Tibial artery (tissue), 4 donors: Measurements from ENCODE around the gene PLSCR3.

Experiments used
- DNase-seq, 2 donors: peaks; one replicate each; pipeline ENCODE4 v3.0.0-alpha.2; 2019
- H3K27ac ChIP-seq, 2 donors: fragments of 200-600 bp; sonication (generic) in 1 of 2; 1 replicate in 1 of 2; 2 replicates in 1 of 2; pipeline ENCODE4 v1.5.1; 2018 to 2019; ENCODE audit warnings: mild to moderate bottlenecking in 1 of 2
- H3K27me3 ChIP-seq, 2 donors: fragments of 200-600 bp; sonication (generic) in 1 of 2; one replicate each; pipeline versions ENCODE4 v1.5.1 to v1.6.0; 2016 to 2019
- H3K36me3 ChIP-seq, 3 donors: fragments of 200-600 bp; sonication (generic) in 2 of 3; one replicate each; pipeline ENCODE4 v1.5.1; 2016 to 2019; ENCODE audit warnings: mild to moderate bottlenecking in 2 of 3
- H3K4me1 ChIP-seq, 4 donors: fragments of 200-600 bp; sonication (generic) in 2 of 4; 1 replicate in 3 of 4; 2 replicates in 1 of 4; pipeline ENCODE4 v1.5.1; 2016 to 2019
- H3K4me3 ChIP-seq, 2 donors: fragments of 200-600 bp; sonication (generic) in 1 of 2; 1 replicate in 1 of 2; 2 replicates in 1 of 2; pipeline ENCODE4 v1.5.1; 2018 to 2019; ENCODE audit warnings: mild to moderate bottlenecking in 2 of 2
- H3K9me3 ChIP-seq, 3 donors: fragments of 200-600 bp; sonication (generic) in 1 of 3; one replicate each; pipeline ENCODE4 v1.5.1; 2016 to 2019
- intact Hi-C: fragments of 100-400 bp; cut with DNase I; formaldehyde crosslinking; loops from one replicate; pipeline ENCODE4 v1.15.0; 2023; ENCODE audit warnings: low total_unique reads
- TF ChIP-seq, protein P1 (sequence below), 2 experiments: fragments of 200-600 bp in 1 of 2; fragments of 450-650 bp in 1 of 2; IDR thresholded peaks; one replicate each; pipeline ENCODE4 v1.5.1; 2017 to 2019; ENCODE audit warnings: antibody characterized with exemption in 2 of 2, mild to moderate bottlenecking in 1 of 2, moderate library complexity in 1 of 2

Gene PLSCR3

DNA sequence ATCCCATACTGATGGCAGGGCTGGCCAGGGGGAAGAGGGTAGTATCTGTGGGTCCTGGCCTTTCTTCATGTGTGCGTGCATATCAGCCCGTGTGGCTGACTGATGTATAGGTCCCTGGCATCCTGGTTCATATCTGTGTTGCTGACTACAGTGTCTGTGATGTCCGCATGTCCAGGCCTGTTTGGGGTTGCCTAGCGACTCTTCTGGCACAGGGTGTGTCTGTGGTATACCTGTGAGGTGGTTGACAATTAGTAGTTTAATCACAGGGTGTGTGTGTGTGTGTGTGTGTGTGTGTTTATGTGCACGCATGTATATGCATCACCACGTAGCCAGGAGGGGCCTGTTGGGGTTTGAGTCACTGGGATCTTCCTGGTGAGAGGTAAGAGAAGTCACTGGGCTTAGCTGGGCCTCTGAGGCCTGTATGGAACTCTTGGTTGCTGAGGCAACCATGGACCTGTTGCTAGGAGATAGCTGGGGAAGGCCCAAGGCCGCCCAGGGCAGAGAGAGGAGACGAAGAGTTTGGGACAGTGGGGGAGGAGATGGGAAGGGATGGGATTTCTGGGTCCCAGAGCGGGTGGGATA is 40.0 kb downstream of the PLSCR3 start:
- Histone ChIP-seq H3K36me3 (no peaks in the 10 kb centered on the region), H3K27ac (peak overlapping the region in 1 of 2 donors; percentile 99), H3K4me1 (peaks cover 0 to 57% (median 38%) of the 10 kb centered on the region in 4 donors), H3K4me3 (no peak overlapping the region), H3K9me3 (no peaks in the 10 kb centered on the region), H3K27me3 (no peaks in the 10 kb centered on the region)
- intact Hi-C loops, result loop anchor here (5.0 kb wide), 2 partner anchors 83 to 208 kb away; partner anchors contain the start of genes FGF11, SENP3 and TMEM102
- no peak for DNase-seq
- TF ChIP-seq, protein P1, sequence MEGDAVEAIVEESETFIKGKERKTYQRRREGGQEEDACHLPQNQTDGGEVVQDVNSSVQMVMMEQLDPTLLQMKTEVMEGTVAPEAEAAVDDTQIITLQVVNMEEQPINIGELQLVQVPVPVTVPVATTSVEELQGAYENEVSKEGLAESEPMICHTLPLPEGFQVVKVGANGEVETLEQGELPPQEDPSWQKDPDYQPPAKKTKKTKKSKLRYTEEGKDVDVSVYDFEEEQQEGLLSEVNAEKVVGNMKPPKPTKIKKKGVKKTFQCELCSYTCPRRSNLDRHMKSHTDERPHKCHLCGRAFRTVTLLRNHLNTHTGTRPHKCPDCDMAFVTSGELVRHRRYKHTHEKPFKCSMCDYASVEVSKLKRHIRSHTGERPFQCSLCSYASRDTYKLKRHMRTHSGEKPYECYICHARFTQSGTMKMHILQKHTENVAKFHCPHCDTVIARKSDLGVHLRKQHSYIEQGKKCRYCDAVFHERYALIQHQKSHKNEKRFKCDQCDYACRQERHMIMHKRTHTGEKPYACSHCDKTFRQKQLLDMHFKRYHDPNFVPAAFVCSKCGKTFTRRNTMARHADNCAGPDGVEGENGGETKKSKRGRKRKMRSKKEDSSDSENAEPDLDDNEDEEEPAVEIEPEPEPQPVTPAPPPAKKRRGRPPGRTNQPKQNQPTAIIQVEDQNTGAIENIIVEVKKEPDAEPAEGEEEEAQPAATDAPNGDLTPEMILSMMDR (IDR thresholded peaks at IDR 0.05), result no peak

DNA sequence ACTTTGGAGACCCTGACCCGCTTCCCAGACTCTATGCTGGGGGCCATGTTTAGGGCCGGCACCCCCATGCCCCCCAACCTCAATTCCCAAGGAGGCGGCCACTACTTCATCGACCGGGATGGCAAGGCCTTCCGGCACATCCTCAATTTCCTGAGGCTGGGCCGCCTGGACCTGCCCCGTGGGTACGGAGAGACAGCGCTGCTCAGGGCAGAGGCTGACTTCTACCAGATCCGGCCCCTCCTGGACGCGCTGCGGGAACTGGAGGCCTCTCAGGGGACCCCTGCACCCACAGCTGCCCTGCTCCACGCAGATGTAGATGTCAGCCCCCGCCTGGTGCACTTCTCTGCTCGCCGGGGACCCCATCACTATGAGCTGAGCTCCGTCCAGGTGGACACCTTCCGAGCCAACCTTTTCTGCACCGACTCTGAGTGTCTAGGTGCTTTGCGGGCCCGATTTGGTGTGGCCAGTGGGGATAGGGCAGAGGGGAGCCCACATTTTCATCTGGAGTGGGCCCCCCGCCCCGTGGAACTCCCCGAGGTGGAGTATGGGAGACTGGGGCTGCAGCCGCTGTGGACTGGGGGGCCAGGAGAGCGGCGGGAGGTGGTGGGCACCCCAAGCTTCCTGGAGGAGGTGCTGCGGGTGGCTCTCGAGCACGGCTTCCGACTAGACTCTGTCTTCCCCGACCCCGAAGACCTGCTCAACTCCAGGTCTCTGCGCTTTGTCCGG is 41.3 kb downstream of the PLSCR3 start:
- Histone ChIP-seq H3K9me3 (no peaks in the 10 kb centered on the region), H3K27me3 (no peaks in the 10 kb centered on the region), H3K36me3 (no peaks in the 10 kb centered on the region), H3K4me3 (peak overlapping the region; percentile 86 to 91), H3K4me1 (peaks cover 0 to 68% (median 41%) of the 10 kb centered on the region in 4 donors), H3K27ac (peak overlapping the region; percentile 99)
- intact Hi-C loops, result loop anchor here (1.0 to 5.0 kb wide), 3 partner anchors 84 to 209 kb away; partner anchors contain the start of genes FGF11, SENP3 and TMEM102
- no peak for DNase-seq
- TF ChIP-seq, protein P1 (IDR thresholded peaks at IDR 0.05), result no peak

DNA sequence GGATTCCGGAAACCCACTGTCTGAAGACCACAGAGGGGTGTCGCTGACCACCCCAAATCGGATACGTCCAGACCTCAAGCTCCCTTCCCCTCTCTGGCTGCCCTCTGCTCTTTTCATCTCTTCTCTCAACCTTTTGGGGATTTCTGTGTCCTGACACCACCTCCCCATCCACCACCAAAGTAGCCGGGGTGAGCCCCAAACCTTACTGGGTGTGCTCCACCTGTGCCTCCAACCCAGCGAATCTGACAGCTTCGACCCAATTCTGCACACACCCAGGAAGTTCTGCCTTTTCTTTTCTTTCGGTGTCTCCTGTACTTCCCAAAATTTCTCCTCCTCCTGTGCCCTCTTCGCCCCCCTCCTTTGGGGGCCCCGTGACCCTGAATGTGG is 41.8 kb downstream of the PLSCR3 start:
- Histone ChIP-seq H3K9me3 (no peaks in the 10 kb centered on the region), H3K4me3 (peak overlapping the region; percentile 86 to 91), H3K27ac (peak overlapping the region; percentile 99), H3K27me3 (no peaks in the 10 kb centered on the region), H3K36me3 (no peaks in the 10 kb centered on the region), H3K4me1 (peaks cover 0 to 73% (median 41%) of the 10 kb centered on the region in 4 donors)
- TF ChIP-seq, protein P1 (IDR thresholded peaks at IDR 0.05), result peak in 1 of 2 experiments; percentile 53
- intact Hi-C loops, result loop anchor here (1.0 to 5.0 kb wide), 3 partner anchors 85 to 210 kb away; partner anchors contain the start of genes FGF11, SENP3 and TMEM102
- no peak for DNase-seq

DNA sequence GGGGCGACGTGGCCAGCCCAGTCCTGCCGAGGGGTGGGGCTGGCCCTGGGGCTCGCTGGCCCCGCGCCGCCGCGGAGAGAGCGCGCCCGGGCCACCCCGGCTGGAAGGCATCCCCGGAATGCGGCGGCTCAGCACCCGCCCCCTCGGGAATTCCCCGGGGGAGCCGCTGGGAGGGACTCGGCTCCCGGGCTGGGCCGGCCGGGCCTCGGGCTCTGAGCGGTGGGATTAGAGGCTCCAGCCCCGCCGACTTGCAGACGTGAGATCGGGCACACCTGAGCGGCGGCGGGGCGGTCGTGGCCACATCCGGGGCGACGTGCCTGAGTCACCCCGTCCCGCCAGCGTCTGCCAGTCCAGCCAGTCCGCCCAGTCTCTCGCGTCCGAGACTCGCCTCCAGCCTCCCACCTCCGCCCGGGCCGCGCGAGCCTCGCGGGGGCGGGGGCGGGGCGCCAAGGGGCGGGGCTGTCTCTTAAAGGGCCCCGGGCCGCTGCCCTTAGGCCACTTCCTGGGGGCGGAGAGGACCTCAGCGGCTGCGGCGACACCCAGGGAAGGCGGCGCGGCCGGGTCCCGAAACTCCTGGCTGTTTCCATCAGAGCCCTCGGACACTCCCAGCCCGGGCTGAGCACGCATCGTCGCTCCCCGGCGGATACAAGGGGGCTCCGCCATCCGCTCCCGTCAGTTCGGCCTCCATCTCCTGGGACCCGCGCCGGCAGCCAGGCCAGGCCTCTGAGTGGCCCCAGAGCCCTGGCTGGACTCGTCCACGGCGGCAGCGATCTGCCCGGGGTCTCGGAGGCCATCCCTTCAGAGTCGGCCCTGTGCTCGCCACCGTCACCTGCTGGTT is 42.4 kb downstream of the PLSCR3 start, which contains the start of gene KCTD11:
TSS of gene KCTD11 (plus strand) at position 498 of the 838 bp plus-strand sequence.
- DNase-seq, result peak; percentile 92 to 97
- intact Hi-C loops, result loop anchor here (1.0 to 5.0 kb wide), 3 partner anchors 85 to 210 kb away; partner anchors contain the start of genes FGF11, SENP3 and TMEM102
- peaks cover 0 to 73% (median 41%) of the 10 kb centered on the region in 4 donors for H3K4me1 ChIP-seq
- peak within 1 kb of the TSS; percentile 86 to 91 for H3K4me3 ChIP-seq
- no peaks in the 10 kb centered on the region for H3K27me3 ChIP-seq
- peak within 1 kb of the TSS; percentile 99 for H3K27ac ChIP-seq
- TF ChIP-seq, protein P1 (IDR thresholded peaks at IDR 0.05), result peak in 1 of 2 experiments; percentile 62
- no peaks in the 10 kb centered on the region for H3K36me3 ChIP-seq
- no peaks in the 10 kb centered on the region for H3K9me3 ChIP-seq
